GM12878 (cell line): ENCODE measurements around the gene CAMK2D. TPM values are rescaled to one million over a fixed set of nuclear protein-coding genes. Genes with fewer than 3 reads are reported as not detected.

Experiments
- ATF7 ChIP-seq: fragments of 450-650 bp; IDR thresholded peaks from 2 replicates; pipeline ENCODE4 v1.6.1; 2016; ENCODE audit warnings: low read depth, mild to moderate bottlenecking
- BHLHE40 ChIP-seq, 2 experiments: fragments of 450-650 bp in 1 of 2; IDR thresholded peaks; 2 replicates each; pipeline ENCODE4 v1.6.1; 2011 to 2017; ENCODE audit warnings: low read depth in 2 of 2, borderline replicate concordance in 1 of 2, improper control_type of control experiment in 1 of 2, low read length in 1 of 2, mild to moderate bottlenecking in 1 of 2
- CHD1 ChIP-seq: IDR thresholded peaks from 2 replicates; pipeline ENCODE4 v1.6.1; 2012; ENCODE audit warnings: low read depth, low read length, improper control_type of control experiment
- CHD2 ChIP-seq: IDR thresholded peaks from 2 replicates; pipeline ENCODE4 v1.6.1; 2011; ENCODE audit warnings: low read depth, low read length, improper control_type of control experiment, borderline replicate concordance
- CREB1 ChIP-seq: IDR thresholded peaks from 2 replicates; pipeline ENCODE4 v1.6.1; 2012; ENCODE audit warnings: low read depth, mild to moderate bottlenecking, inconsistent platforms
- CREM ChIP-seq: IDR thresholded peaks from 2 replicates; pipeline ENCODE4 v1.6.1; 2014; ENCODE audit warnings: antibody characterized with exemption, low read depth
- DPF2 ChIP-seq: fragments of 450-650 bp; IDR thresholded peaks from 2 replicates; pipeline ENCODE4 v1.6.1; 2017; ENCODE audit warnings: mild to moderate bottlenecking
- FOXM1 ChIP-seq: IDR thresholded peaks from 2 replicates; pipeline ENCODE4 v1.6.1; 2012; ENCODE audit warnings: low read depth, mild to moderate bottlenecking, inconsistent platforms, low read length, moderate library complexity
- GABPA ChIP-seq: IDR thresholded peaks from 2 replicates; pipeline ENCODE4 v1.6.1; 2014; ENCODE audit warnings: antibody characterized with exemption, low read depth, mild to moderate bottlenecking, inconsistent platforms
- GATAD2B ChIP-seq: fragments of 450-650 bp; conservative IDR thresholded peaks from 2 replicates; pipeline ENCODE4 v1.6.1; 2017; ENCODE audit warnings: low read depth, mild to moderate bottlenecking, moderate library complexity
- HCFC1 ChIP-seq: fragments of 150-350 bp; IDR thresholded peaks from 2 replicates; pipeline ENCODE4 v1.6.1; 2014; ENCODE audit warnings: low read length
- IRF4 ChIP-seq: IDR thresholded peaks from 2 replicates; pipeline ENCODE4 v1.6.1; 2011; ENCODE audit warnings: low read depth, low read length
- KLF5 ChIP-seq: fragments of 450-650 bp; IDR thresholded peaks from 2 replicates; pipeline ENCODE4 v1.6.1; 2014; ENCODE audit warnings: mild to moderate bottlenecking; ENCODE audit not compliant: partially characterized antibody
- MAX ChIP-seq: IDR thresholded peaks from 2 replicates; pipeline ENCODE4 v1.6.1; 2012; ENCODE audit warnings: low read depth, low read length, improper control_type of control experiment
- MTA3 ChIP-seq: IDR thresholded peaks from 2 replicates; pipeline ENCODE4 v1.6.1; 2012; ENCODE audit warnings: low read length, inconsistent platforms, borderline replicate concordance
- NBN ChIP-seq: fragments of 450-650 bp; IDR thresholded peaks from 2 replicates; pipeline ENCODE4 v1.6.1; 2016
- RUNX3 ChIP-seq: IDR thresholded peaks from 2 replicates; pipeline ENCODE4 v1.6.1; 2012; ENCODE audit warnings: low read length, inconsistent platforms
- ZNF217 ChIP-seq: fragments of 450-650 bp; IDR thresholded peaks from 2 replicates; pipeline ENCODE4 v1.6.1; 2017; ENCODE audit warnings: antibody characterized with exemption, mild to moderate bottlenecking
- ZNF384 ChIP-seq: IDR thresholded peaks from 2 replicates; pipeline ENCODE4 v1.6.1; 2012; ENCODE audit warnings: low read depth, mild to moderate bottlenecking, low read length, improper control_type of control experiment, borderline replicate concordance
- polyA plus RNA-seq, 11 experiments: library from polyadenylated mRNA; depleted of rRNA in 4 of 11; unstranded in 6 of 11; stranded (reverse) in 5 of 11; fragments of >200 nt; fragmentation: Nextera tagmentation in 4 of 11; fragmentation: Illumina TruSeq in 1 of 11; extraction: Ambion mirVana in 4 of 11; extraction: Trizol in 1 of 11; gene quantifications; 1 replicate in 1 of 11; 2 replicates in 10 of 11; pipeline versions ENCODE4 v1.2.1 to v1.2.3, GENCODE V29; 2011 to 2016; ENCODE audit warnings: inconsistent platforms in 2 of 11, missing spikeins in 2 of 11, low read depth in 1 of 11
- total RNA-seq, 4 experiments: library from RNA; depleted of rRNA in 3 of 4; stranded (reverse); fragments of >200 nt in 3 of 4; fragmentation: Illumina TruSeq in 1 of 4; extraction: Trizol in 1 of 4; gene quantifications; 2 replicates each; pipeline versions ENCODE4 v1.2.1 to v1.2.3, GENCODE V29; 2013 to 2021
- TF ChIP-seq, protein P1 (sequence below): IDR thresholded peaks from 2 replicates; pipeline ENCODE4 v1.6.1; 2011; ENCODE audit warnings: borderline replicate concordance, low read depth, mild to moderate bottlenecking, moderate library complexity, low read length; ENCODE audit not compliant: insufficient read depth, poor library complexity, severe bottlenecking
- TF ChIP-seq, protein P2 (sequence below): fragments of 450-650 bp; IDR thresholded peaks from 2 replicates; pipeline ENCODE4 v1.6.1; 2017; ENCODE audit warnings: mild to moderate bottlenecking, moderate library complexity
- TF ChIP-seq, protein P3 (sequence below): fragments of 450-650 bp; IDR thresholded peaks from 2 replicates; pipeline ENCODE4 v1.6.1; 2018; ENCODE audit warnings: borderline replicate concordance, mild to moderate bottlenecking; ENCODE audit not compliant: partially characterized antibody

Gene CAMK2D
- total and polyA plus RNA-seq, 10 of the 15 experiments (the other 5 are each of a cell fraction or from before 2014, with no cell fraction given) = 6.9 to 88.5 (median 12.9) TPM

- TF ChIP-seq CREB1 (peak; percentile 92), FOXM1 (no peak; the same call in 1 of the 2 replicates), CHD2 (peak; percentile 98), CREM (peak; percentile 90), DPF2 (no peak; the same call in 1 of the 2 replicates), KLF5 (peak; percentile 43), HCFC1 (peak; percentile 19; the same call in 1 of the 2 replicates), BHLHE40 (IDR thresholded peaks at IDR 0.05; ENCODE audit: borderline replicate concordance in 1 of 2, low read depth in 2 of 2, low read length in 1 of 2) (peak; percentile 100), CHD1 (no peak; the same call in 1 of the 2 replicates), RUNX3 (peak; percentile 81), MTA3 (0 out of 2 replicates have a peak, but pooled peaks have one; percentile 26), NBN (peak; percentile 95; the same call in 1 of the 2 replicates), ZNF384 (peak; percentile 9; the same call in 1 of the 2 replicates), ZNF217 (no peak; the same call in 1 of the 2 replicates), GATAD2B (peak; percentile 92; the same call in 1 of the 2 replicates), GABPA (0 out of 2 replicates have a peak, but pooled peaks have one; percentile 37), IRF4 (0 out of 2 replicates have a peak, but pooled peaks have one; percentile 44), MAX (peak; percentile 78), ATF7 (peak; percentile 100)
- TF ChIP-seq, protein P1, sequence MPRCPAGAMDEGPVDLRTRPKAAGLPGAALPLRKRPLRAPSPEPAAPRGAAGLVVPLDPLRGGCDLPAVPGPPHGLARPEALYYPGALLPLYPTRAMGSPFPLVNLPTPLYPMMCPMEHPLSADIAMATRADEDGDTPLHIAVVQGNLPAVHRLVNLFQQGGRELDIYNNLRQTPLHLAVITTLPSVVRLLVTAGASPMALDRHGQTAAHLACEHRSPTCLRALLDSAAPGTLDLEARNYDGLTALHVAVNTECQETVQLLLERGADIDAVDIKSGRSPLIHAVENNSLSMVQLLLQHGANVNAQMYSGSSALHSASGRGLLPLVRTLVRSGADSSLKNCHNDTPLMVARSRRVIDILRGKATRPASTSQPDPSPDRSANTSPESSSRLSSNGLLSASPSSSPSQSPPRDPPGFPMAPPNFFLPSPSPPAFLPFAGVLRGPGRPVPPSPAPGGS = no peak
- TF ChIP-seq, protein P2, sequence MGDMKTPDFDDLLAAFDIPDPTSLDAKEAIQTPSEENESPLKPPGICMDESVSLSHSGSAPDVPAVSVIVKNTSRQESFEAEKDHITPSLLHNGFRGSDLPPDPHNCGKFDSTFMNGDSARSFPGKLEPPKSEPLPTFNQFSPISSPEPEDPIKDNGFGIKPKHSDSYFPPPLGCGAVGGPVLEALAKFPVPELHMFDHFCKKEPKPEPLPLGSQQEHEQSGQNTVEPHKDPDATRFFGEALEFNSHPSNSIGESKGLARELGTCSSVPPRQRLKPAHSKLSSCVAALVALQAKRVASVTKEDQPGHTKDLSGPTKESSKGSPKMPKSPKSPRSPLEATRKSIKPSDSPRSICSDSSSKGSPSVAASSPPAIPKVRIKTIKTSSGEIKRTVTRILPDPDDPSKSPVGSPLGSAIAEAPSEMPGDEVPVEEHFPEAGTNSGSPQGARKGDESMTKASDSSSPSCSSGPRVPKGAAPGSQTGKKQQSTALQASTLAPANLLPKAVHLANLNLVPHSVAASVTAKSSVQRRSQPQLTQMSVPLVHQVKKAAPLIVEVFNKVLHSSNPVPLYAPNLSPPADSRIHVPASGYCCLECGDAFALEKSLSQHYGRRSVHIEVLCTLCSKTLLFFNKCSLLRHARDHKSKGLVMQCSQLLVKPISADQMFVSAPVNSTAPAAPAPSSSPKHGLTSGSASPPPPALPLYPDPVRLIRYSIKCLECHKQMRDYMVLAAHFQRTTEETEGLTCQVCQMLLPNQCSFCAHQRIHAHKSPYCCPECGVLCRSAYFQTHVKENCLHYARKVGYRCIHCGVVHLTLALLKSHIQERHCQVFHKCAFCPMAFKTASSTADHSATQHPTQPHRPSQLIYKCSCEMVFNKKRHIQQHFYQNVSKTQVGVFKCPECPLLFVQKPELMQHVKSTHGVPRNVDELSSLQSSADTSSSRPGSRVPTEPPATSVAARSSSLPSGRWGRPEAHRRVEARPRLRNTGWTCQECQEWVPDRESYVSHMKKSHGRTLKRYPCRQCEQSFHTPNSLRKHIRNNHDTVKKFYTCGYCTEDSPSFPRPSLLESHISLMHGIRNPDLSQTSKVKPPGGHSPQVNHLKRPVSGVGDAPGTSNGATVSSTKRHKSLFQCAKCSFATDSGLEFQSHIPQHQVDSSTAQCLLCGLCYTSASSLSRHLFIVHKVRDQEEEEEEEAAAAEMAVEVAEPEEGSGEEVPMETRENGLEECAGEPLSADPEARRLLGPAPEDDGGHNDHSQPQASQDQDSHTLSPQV = peak; percentile 47; the same call in 1 of the 2 replicates
- TF ChIP-seq, protein P3, sequence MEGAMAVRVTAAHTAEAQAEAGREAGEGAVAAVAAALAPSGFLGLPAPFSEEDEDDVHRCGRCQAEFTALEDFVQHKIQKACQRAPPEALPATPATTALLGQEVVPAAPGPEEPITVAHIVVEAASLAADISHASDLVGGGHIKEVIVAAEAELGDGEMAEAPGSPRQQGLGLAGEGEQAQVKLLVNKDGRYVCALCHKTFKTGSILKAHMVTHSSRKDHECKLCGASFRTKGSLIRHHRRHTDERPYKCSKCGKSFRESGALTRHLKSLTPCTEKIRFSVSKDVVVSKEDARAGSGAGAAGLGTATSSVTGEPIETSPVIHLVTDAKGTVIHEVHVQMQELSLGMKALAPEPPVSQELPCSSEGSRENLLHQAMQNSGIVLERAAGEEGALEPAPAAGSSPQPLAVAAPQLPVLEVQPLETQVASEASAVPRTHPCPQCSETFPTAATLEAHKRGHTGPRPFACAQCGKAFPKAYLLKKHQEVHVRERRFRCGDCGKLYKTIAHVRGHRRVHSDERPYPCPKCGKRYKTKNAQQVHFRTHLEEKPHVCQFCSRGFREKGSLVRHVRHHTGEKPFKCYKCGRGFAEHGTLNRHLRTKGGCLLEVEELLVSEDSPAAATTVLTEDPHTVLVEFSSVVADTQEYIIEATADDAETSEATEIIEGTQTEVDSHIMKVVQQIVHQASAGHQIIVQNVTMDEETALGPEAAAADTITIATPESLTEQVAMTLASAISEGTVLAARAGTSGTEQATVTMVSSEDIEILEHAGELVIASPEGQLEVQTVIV = no peak
Observed at GRCh38 chr4:113762186-113763028, 869 bp upstream of the CAMK2D start (continued).
